ENCODE results near the gene UBB. TPM values are rescaled to one million over a fixed set of nuclear protein-coding genes. Genes with fewer than 3 reads are reported as not detected.

UBB gene
- total and polyA plus RNA-seq, 2 experiments from 2014 or later, result 786 to 1,286 TPM

DNA sequence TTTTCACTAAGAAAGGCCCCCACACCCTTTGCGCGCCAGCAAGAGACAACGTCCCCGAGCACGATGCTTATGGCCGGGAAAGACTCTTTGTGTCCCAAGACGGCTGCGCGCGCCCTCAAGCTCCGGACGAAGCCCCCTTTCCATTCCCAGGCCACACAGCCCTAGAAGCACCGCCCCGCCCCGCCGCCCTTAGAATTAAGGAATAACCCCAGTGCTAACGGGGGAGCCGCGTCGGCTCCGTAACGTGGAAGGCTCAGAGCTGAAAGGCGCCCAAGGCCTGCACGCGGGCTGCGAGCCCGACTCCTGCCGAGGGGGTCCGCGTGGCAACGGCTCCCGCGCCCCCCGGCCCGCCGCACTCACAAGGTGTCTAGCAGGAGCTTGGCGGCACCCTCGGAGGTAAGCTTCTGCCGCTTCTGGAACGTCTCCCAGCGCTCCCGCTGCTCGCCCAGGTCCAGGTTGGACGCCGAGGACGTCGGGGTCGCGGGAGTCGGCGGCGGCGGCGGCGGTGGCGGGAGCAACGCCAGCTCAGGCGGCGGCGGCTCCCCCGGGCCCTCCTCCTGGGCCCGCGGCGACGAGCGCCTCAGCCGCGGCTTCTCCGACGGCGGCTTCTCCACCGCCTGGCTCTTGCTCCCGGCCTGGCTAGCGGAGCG, 28.1 kb upstream of the UBB start:
- WGBS, 2 experiments (ENCODE audit: low coverage in 1 of 2, low lambda C conversion rate in 2 of 2, missing lambda C conversion rate in 2 of 2), result 1 to 3% methylated on average over 39 to 58 of the region's 75 CpGs
- H3K9ac ChIP-seq, result peak overlapping the region; percentile 39
- peaks cover 11% of the 10 kb centered on the region for H3F3A ChIP-seq (ENCODE audit: insufficient read depth)
- no peak for TF ChIP-seq EZH2phosphoT487 (IDR thresholded peaks at IDR 0.05; ENCODE audit: insufficient read depth, low read depth)
- no peak for TF ChIP-seq EZH2 (IDR thresholded peaks at IDR 0.05; ENCODE audit: insufficient read depth, poor library complexity, severe bottlenecking)
- no peaks in the 10 kb centered on the region for H3K27me3 ChIP-seq (replicated peaks; ENCODE audit: insufficient read depth)
- no peaks in the 10 kb centered on the region for H3K9me3 ChIP-seq (ENCODE audit: low read depth)
- H3K4me2 ChIP-seq (ENCODE audit: unreplicated experiment), result peak overlapping the region; percentile 61
- no peaks in the 10 kb centered on the region for H3K36me3 ChIP-seq (ENCODE audit: low read depth)
- peaks cover 6% of the 10 kb centered on the region; the same call in 1 of the 2 replicates for H3K4me1 ChIP-seq (ENCODE audit: insufficient read depth)
- H3K9me2 ChIP-seq (ENCODE audit: insufficient read depth), result no peaks in the 10 kb centered on the region
- no peaks in the 10 kb centered on the region for H3K79me2 ChIP-seq (ENCODE audit: insufficient read depth)
- peak overlapping the region; percentile 95 for H2AFZ ChIP-seq
- in situ Hi-C loops (cut with MboI), result no loop called here
- DNase-seq, result peak; percentile 50
- H3K4me3 ChIP-seq, result peak overlapping the region; percentile 66
- no peaks in the 10 kb centered on the region for H4K20me1 ChIP-seq (ENCODE audit: insufficient read depth)
- no peak overlapping the region for H3K27ac ChIP-seq

- WGBS, 2 experiments (ENCODE audit: low coverage in 1 of 2, low lambda C conversion rate in 2 of 2, missing lambda C conversion rate in 2 of 2), result 29 to 34% methylated on average over 41 to 49 of the region's 83 CpGs
- Histone ChIP-seq H3K9me2 (ENCODE audit: insufficient read depth) (no peaks in the 10 kb centered on the region), H4K20me1 (ENCODE audit: insufficient read depth) (no peaks in the 10 kb centered on the region), H3K4me1 (ENCODE audit: insufficient read depth) (peaks cover 6% of the 10 kb centered on the region; the same call in 1 of the 2 replicates), H3K4me2 (ENCODE audit: unreplicated experiment) (peak within 1 kb of the TSS; percentile 89), H3K27me3 (replicated peaks; ENCODE audit: insufficient read depth) (no peaks in the 10 kb centered on the region), H3K9me3 (ENCODE audit: low read depth) (no peaks in the 10 kb centered on the region), H2AFZ (peak within 1 kb of the TSS; percentile 95), H3F3A (ENCODE audit: insufficient read depth) (peaks cover 11% of the 10 kb centered on the region), H3K9ac (peak within 1 kb of the TSS; percentile 39), H3K79me2 (ENCODE audit: insufficient read depth) (no peaks in the 10 kb centered on the region), H3K36me3 (ENCODE audit: low read depth) (no peaks in the 10 kb centered on the region), H3K27ac (no peak within 1 kb of the TSS), H3K4me3 (peak within 1 kb of the TSS; percentile 66)
- in situ Hi-C loops (cut with MboI), result no loop called here
- peak; percentile 70 for DNase-seq
- no peak for TF ChIP-seq EZH2phosphoT487 (IDR thresholded peaks at IDR 0.05; ENCODE audit: insufficient read depth, low read depth)
- TF ChIP-seq EZH2 (IDR thresholded peaks at IDR 0.05; ENCODE audit: insufficient read depth, poor library complexity, severe bottlenecking), result no peak
Observed at GRCh38 chr17:16353317-16354174, 27.3 kb upstream of the UBB start, which contains the start of gene CENPV. CENPV (minus strand) TSS chr17:16353469; CDS start chr17:16353436, 33 bp downstream.

- Histone ChIP-seq H3K9me3 (ENCODE audit: low read depth) (no peaks in the 10 kb centered on the region), H3K9me2 (ENCODE audit: insufficient read depth) (no peaks in the 10 kb centered on the region), H3K4me2 (ENCODE audit: unreplicated experiment) (no peak overlapping the region), H4K20me1 (ENCODE audit: insufficient read depth) (no peaks in the 10 kb centered on the region), H3K27me3 (replicated peaks; ENCODE audit: insufficient read depth) (no peaks in the 10 kb centered on the region), H2AFZ (no peak overlapping the region), H3K4me3 (no peak overlapping the region), H3F3A (ENCODE audit: insufficient read depth) (peaks cover 11% of the 10 kb centered on the region), H3K36me3 (ENCODE audit: low read depth) (no peaks in the 10 kb centered on the region), H3K27ac (no peak overlapping the region), H3K4me1 (ENCODE audit: insufficient read depth) (peaks cover 6% of the 10 kb centered on the region; the same call in 1 of the 2 replicates), H3K9ac (no peak overlapping the region), H3K79me2 (ENCODE audit: insufficient read depth) (no peaks in the 10 kb centered on the region)
- WGBS, 2 experiments (ENCODE audit: low coverage in 1 of 2, low lambda C conversion rate in 2 of 2, missing lambda C conversion rate in 2 of 2), result 90 to 91% methylated on average over 14 of the region's 14 CpGs
- no peak for TF ChIP-seq EZH2phosphoT487 (IDR thresholded peaks at IDR 0.05; ENCODE audit: insufficient read depth, low read depth)
- TF ChIP-seq EZH2 (IDR thresholded peaks at IDR 0.05; ENCODE audit: insufficient read depth, poor library complexity, severe bottlenecking), result no peak
- in situ Hi-C loops (cut with MboI), result no loop called here
- no peak for DNase-seq
Observed at GRCh38 chr17:16354585-16354984, 26.3 kb upstream of the UBB start.

GRCh38 chr17:16358394-16358793, 22.5 kb upstream of the UBB start:
- no peak for TF ChIP-seq EZH2 (IDR thresholded peaks at IDR 0.05; ENCODE audit: insufficient read depth, poor library complexity, severe bottlenecking)
- no peak for TF ChIP-seq EZH2phosphoT487 (IDR thresholded peaks at IDR 0.05; ENCODE audit: insufficient read depth, low read depth)
- Histone ChIP-seq H3K27me3 (replicated peaks; ENCODE audit: insufficient read depth) (no peaks in the 10 kb centered on the region), H3K79me2 (ENCODE audit: insufficient read depth) (no peaks in the 10 kb centered on the region), H3K9me2 (ENCODE audit: insufficient read depth) (no peaks in the 10 kb centered on the region), H2AFZ (no peak overlapping the region), H3K4me2 (ENCODE audit: unreplicated experiment) (no peak overlapping the region), H3K36me3 (ENCODE audit: low read depth) (no peaks in the 10 kb centered on the region), H3K4me1 (ENCODE audit: insufficient read depth) (no peaks in the 10 kb centered on the region), H4K20me1 (ENCODE audit: insufficient read depth) (no peaks in the 10 kb centered on the region), H3K9ac (no peak overlapping the region), H3K9me3 (ENCODE audit: low read depth) (no peaks in the 10 kb centered on the region), H3K4me3 (no peak overlapping the region), H3K27ac (no peak overlapping the region), H3F3A (ENCODE audit: insufficient read depth) (no peaks in the 10 kb centered on the region)
- DNase-seq, result no peak
- in situ Hi-C loops (cut with MboI), result no loop called here

Measured in GM23248 (cell line).